Chondrocyte (in vitro differentiated cells): ENCODE data around the gene UXS1. TPM values are rescaled to one million over a fixed set of nuclear protein-coding genes. Genes with fewer than 3 reads are reported as not detected.

Source experiments
- DNase-seq: peaks from one replicate; pipeline ENCODE4 v3.0.0; 2021; ENCODE audit warnings: mixed read lengths, low spot score
- H3K27ac Mint-ChIP-seq: one replicate; pipeline ENCODE4 v1.8.0; 2021; ENCODE audit warnings: mild to moderate bottlenecking, moderate library complexity, mixed read lengths; ENCODE audit not compliant: unreplicated experiment
- H3K27me3 Mint-ChIP-seq: 2 replicates; pipeline ENCODE4 v1.8.0; 2021; ENCODE audit warnings: low read depth, mixed read lengths
- H3K36me3 Mint-ChIP-seq: 2 replicates; pipeline ENCODE4 v1.8.0; 2021; ENCODE audit warnings: low read depth, mixed read lengths
- H3K4me1 Mint-ChIP-seq: 2 replicates; pipeline ENCODE4 v1.8.0; 2021; ENCODE audit warnings: low read depth, mild to moderate bottlenecking, mixed read lengths
- H3K4me3 Mint-ChIP-seq: one replicate; pipeline ENCODE4 v1.8.0; 2021; ENCODE audit warnings: mild to moderate bottlenecking, moderate library complexity, mixed read lengths; ENCODE audit not compliant: unreplicated experiment
- H3K9me3 Mint-ChIP-seq: 2 replicates; pipeline ENCODE4 v1.8.0; 2021; ENCODE audit warnings: low read depth, mixed read lengths
- CTCF ChIP-seq: fragments of 200-600 bp; sonication (generic); IDR thresholded peaks from 2 replicates; pipeline ENCODE4 v1.5.0; 2021; ENCODE audit warnings: antibody characterized with exemption, mild to moderate bottlenecking, moderate library complexity
- total RNA-seq: library from RNA; stranded (reverse); gene quantifications from 3 replicates; pipeline ENCODE4 v1.2.1, GENCODE V29; 2021

UXS1 gene
- total RNA-seq, 1 donor from 2014 or later, result 19.7 TPM

- Mint-ChIP-seq H3K4me1 (peaks cover 12% of the 10 kb centered on the region), H3K4me3 (no peak overlapping the region), H3K27ac (no peak overlapping the region), H3K9me3 (no peaks in the 10 kb centered on the region), H3K36me3 (peaks cover 8% of the 10 kb centered on the region), H3K27me3 (no peaks in the 10 kb centered on the region)
- DNase-seq, result no peak
- TF ChIP-seq CTCF, result no peak
Observed at GRCh38 chr2:106124106-106124756, 69.9 kb downstream of the UXS1 start.

GRCh38 chr2:106122157-106122556 lies 71.9 kb downstream of the UXS1 start:
- no peak for DNase-seq
- no peak overlapping the region for H3K27ac Mint-ChIP-seq
- H3K9me3 Mint-ChIP-seq, result no peaks in the 10 kb centered on the region
- H3K4me1 Mint-ChIP-seq, result peaks cover 4% of the 10 kb centered on the region
- no peak for TF ChIP-seq CTCF
- no peaks in the 10 kb centered on the region for H3K27me3 Mint-ChIP-seq
- no peak overlapping the region for H3K4me3 Mint-ChIP-seq
- H3K36me3 Mint-ChIP-seq, result peaks cover 5% of the 10 kb centered on the region

- no peaks in the 10 kb centered on the region for H3K9me3 Mint-ChIP-seq
- H3K27me3 Mint-ChIP-seq, result no peaks in the 10 kb centered on the region
- H3K4me1 Mint-ChIP-seq, result peaks cover 4% of the 10 kb centered on the region
- no peak overlapping the region for H3K27ac Mint-ChIP-seq
- H3K4me3 Mint-ChIP-seq, result no peak overlapping the region
- peaks cover 5% of the 10 kb centered on the region for H3K36me3 Mint-ChIP-seq
- no peak for DNase-seq
- no peak for TF ChIP-seq CTCF
Observed at GRCh38 chr2:106120432-106120831, 73.7 kb downstream of the UXS1 start.

GRCh38 chr2:106119074-106119473 lies 75.0 kb downstream of the UXS1 start:
- Mint-ChIP-seq H3K27me3 (no peaks in the 10 kb centered on the region), H3K4me3 (no peak overlapping the region), H3K9me3 (no peaks in the 10 kb centered on the region), H3K27ac (no peak overlapping the region), H3K36me3 (peaks cover 3% of the 10 kb centered on the region), H3K4me1 (peaks cover 10% of the 10 kb centered on the region)
- DNase-seq, result no peak
- TF ChIP-seq CTCF, result no peak

GRCh38 chr2:106117882-106118684 lies 76.0 kb downstream of the UXS1 start:
- no peak for DNase-seq
- Mint-ChIP-seq H3K4me3 (no peak overlapping the region), H3K36me3 (peaks cover 2% of the 10 kb centered on the region), H3K27me3 (no peaks in the 10 kb centered on the region), H3K9me3 (no peaks in the 10 kb centered on the region), H3K27ac (no peak overlapping the region), H3K4me1 (peaks cover 10% of the 10 kb centered on the region)
- no peak for TF ChIP-seq CTCF
